GM10266 (cell line): Measurements from ENCODE around the gene TRPM3.

Source experiments
- DNase-seq: peaks from one replicate; pipeline ENCODE4 v3.0.0; 2012; ENCODE audit errors: extremely low spot score
- CTCF ChIP-seq: IDR thresholded peaks from 2 replicates; pipeline ENCODE4 v1.5.1; 2012; ENCODE audit warnings: mild to moderate bottlenecking, low read depth; ENCODE audit not compliant: control insufficient read depth, insufficient read depth; ENCODE audit errors: missing control alignments

The TRPM3 gene

GRCh38 chr9:70917277-70917676 lies 204.1 kb downstream of the TRPM3 start:
- DNase-seq, result no peak
- no peak for TF ChIP-seq CTCF

GRCh38 chr9:70911791-70912190 lies 209.6 kb downstream of the TRPM3 start:
- DNase-seq, result no peak
- TF ChIP-seq CTCF, result no peak

GRCh38 chr9:70910598-70910997 lies 210.8 kb downstream of the TRPM3 start:
- no peak for DNase-seq
- no peak for TF ChIP-seq CTCF

GRCh38 chr9:70902692-70903131 lies 218.7 kb downstream of the TRPM3 start:
- no peak for DNase-seq
- no peak for TF ChIP-seq CTCF

GRCh38 chr9:70902171-70902570 lies 219.2 kb downstream of the TRPM3 start:
- no peak for TF ChIP-seq CTCF
- DNase-seq, result no peak

GRCh38 chr9:70901746-70902145 lies 219.7 kb downstream of the TRPM3 start:
- no peak for TF ChIP-seq CTCF
- no peak for DNase-seq

- DNase-seq, result no peak
- no peak for TF ChIP-seq CTCF
Observed at GRCh38 chr9:70901013-70901412, 220.4 kb downstream of the TRPM3 start.
